IPS-NIHi7 (cell line): Measurements from ENCODE around the gene SULT1C4.
"Not testable (repeated sequence)": the region's sequence is repeated elsewhere in the genome, so short reads cannot be mapped to it uniquely, and the experiment has no call there.

Source experiments
- DNase-seq: peaks from one replicate; pipeline ENCODE4 v3.0.0; 2012; ENCODE audit warnings: mixed read lengths; ENCODE audit errors: extremely low spot score

The SULT1C4 gene

DNA sequence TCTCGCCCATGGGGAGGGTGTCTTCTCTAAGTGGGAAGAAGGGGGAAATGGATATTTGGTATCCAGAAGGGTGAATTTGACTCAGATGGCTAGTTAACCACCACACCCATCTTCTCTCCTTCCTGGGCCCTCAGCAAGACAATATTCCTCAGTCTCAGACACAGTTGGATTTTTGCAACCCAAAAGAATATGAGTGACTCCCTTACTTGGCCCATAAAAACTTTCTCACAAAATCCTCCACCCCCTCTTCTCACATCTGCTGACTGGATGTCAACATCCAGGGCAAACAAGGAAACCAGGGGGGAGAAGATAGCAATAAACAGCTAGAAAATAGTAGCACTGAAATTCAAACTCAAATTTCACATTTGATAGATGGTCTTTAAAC is 35.9 kb downstream of the SULT1C4 start:
- no peak for DNase-seq

DNA sequence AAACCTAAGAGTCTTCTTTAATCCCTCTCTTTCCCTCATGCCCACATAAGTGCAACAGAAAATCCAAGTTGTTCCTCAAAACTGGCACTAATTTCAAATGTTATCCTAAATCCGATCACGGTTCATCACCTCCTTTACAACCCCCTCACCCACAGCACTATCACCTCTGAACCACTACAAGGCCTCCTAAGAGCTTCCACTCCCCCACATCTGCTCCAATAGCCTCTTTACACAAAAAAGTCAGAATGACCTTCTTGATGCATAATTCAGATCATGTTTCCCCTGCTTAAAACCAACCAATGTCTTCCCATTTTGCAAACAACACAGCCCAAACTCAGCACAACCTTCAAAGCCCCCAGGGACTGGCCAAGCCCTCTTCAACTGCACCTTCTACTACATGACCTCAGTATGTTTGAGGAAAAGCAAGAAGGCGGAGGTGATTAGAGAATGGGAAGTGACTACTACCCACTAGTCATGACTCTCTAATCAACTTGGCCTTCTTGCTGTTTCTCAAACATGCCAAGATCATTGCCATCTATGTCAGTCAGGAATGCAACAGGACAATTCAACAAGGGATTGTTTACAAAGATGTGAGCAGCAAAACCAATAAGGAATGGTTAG is 36.6 kb downstream of the SULT1C4 start:
- DNase-seq: no peak

DNA sequence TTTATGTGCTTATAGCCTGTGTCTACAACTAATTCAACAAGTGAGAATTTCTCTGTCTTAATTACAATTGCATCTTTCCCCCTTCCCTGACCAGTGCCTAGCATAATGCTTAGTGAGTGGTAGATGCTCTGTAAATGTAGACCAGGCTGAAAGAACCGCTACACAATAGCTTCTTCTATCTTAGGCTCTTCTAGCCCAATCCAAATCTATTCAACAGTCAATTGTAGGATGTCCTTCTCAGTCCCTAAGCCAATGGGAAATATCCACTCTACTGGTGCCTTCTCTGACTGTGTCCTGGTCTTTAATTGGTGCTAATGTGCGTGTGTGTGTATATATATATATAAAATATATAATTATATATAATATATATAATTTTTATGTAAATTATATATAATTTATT is 37.2 kb downstream of the SULT1C4 start:
- DNase-seq: no peak

DNA sequence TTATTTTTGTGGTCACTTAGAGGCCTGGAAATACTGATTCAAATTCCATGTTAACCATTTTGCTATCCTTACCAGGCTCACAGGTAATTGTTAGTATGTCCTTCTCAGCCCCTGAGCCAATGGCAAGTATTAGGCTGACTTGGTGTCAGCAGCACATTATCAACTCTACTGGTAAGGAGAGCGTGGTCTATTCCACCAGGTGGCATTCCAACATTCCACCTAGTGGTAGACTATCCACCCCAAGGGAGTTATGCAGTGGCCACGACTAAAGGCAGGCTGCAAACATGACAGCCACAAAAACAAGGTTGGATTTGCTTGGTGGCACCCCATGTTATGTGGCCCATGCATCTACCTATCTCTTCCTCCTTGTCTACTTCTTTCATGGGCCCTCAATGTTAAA is 39.5 kb downstream of the SULT1C4 start:
- DNase-seq: peak; percentile 46

- DNase-seq: no peak
These were observed 40.7 kb downstream of the SULT1C4 start for GRCh38 chr2:108418416-108418815.

DNA sequence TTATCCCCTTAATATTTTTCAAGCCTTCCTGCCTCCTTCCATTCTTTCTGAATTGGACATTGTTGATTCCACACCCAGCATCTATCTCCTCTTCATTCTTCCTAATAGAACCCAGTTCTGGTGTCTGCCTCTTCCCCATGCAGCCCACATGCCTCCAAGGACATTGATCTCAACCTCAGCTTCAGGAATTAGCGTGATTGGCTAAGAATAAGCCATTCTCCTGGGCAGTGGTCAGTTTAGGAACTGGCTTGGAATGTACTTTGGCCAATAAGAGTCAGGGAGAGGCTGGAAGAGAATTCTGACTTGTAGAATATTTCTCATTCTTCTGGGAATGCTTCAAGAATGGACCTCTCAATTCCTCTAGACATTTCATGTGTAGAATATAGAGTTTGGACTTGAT is 45.3 kb downstream of the SULT1C4 start:
- no peak for DNase-seq

GRCh38 chr2:108423502-108424251 is 45.9 kb downstream of the SULT1C4 start:
- DNase-seq: no peak

DNA sequence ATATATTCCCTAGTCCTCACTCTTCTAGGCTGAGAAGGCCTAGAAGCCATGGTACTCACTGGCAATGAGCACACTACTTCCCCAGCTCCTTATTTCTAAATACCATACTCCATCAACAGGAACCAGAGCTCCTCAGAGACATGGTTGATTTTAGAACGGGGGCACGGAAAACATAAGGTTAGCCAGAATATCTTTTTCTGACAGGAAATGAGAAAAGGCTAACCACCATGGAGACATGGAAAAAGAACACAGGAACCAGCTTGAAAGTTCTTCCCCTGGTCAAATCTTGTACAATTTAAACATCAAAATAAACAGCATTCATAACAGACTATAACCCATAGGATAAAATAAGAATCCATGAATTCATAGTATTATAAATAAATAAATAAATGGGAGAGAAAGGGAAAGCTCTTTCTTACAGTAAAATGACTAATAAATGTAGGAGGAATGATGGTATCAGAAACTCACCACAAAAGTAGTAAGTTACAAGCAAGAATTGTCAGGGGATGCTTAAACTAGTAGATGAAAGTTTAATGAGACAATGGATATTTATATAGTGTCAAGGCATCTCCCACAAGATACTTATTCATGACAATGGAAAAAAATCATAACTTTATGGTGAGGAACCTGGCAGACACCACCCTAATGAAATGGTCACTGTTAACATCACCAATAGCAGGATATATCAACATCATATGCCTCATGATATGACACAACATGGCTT is 50.7 kb downstream of the SULT1C4 start:
- no peak for DNase-seq

GRCh38 chr2:108435578-108435977 is 57.8 kb downstream of the SULT1C4 start:
- DNase-seq: not testable (repeated sequence)

GRCh38 chr2:108436976-108437375 is 59.2 kb downstream of the SULT1C4 start:
- no peak for DNase-seq
